WERI-Rb-1 (cell line): ENCODE results near the gene TOPAZ1.

Source experiments
- DNase-seq: peaks from one replicate; pipeline ENCODE4 v3.0.0-alpha.2; 2020
- H3K27ac ChIP-seq: fragments of 250-450 bp; sonication (Bioruptor Pico); 2 replicates; pipeline ENCODE4 v1.5.1; 2020; ENCODE audit warnings: mild to moderate bottlenecking, moderate library complexity
- H3K27me3 ChIP-seq: fragments of 250-450 bp; sonication (Bioruptor Pico); 2 replicates; pipeline ENCODE4 v1.5.1; 2021; ENCODE audit warnings: mild to moderate bottlenecking, low read depth, moderate library complexity; ENCODE audit not compliant: insufficient read depth, severe bottlenecking
- H3K36me3 ChIP-seq: fragments of 250-450 bp; sonication (Bioruptor Pico); 2 replicates; pipeline ENCODE4 v1.5.1; 2020; ENCODE audit warnings: mild to moderate bottlenecking, moderate library complexity
- H3K4me3 ChIP-seq: 2 replicates; pipeline ENCODE4 v1.5.1; 2011; ENCODE audit warnings: low read depth, mild to moderate bottlenecking, control low read depth, low read length
- H3K9me3 ChIP-seq: fragments of 250-450 bp; sonication (Bioruptor Pico); 2 replicates; pipeline ENCODE4 v1.5.1; 2021; ENCODE audit warnings: mild to moderate bottlenecking, moderate library complexity; ENCODE audit not compliant: severe bottlenecking
- CTCF ChIP-seq: IDR thresholded peaks from 2 replicates; pipeline ENCODE4 v1.5.1; 2011; ENCODE audit warnings: low read depth, mild to moderate bottlenecking, control low read depth, inconsistent platforms, low read length

Gene TOPAZ1

GRCh38 chr3:44236485-44236908 is 5.2 kb upstream of the TOPAZ1 start:
- H3K9me3 ChIP-seq: no peaks in the 10 kb centered on the region
- TF ChIP-seq CTCF: no peak
- H3K27me3 ChIP-seq: no peaks in the 10 kb centered on the region
- no peak overlapping the region for H3K27ac ChIP-seq
- H3K4me3 ChIP-seq: no peak overlapping the region
- H3K36me3 ChIP-seq: no peaks in the 10 kb centered on the region
- no peak for DNase-seq

- no peaks in the 10 kb centered on the region for H3K36me3 ChIP-seq
- H3K27ac ChIP-seq: no peak overlapping the region
- no peak overlapping the region for H3K4me3 ChIP-seq
- H3K27me3 ChIP-seq: no peaks in the 10 kb centered on the region
- no peak for DNase-seq
- no peaks in the 10 kb centered on the region for H3K9me3 ChIP-seq
- TF ChIP-seq CTCF: no peak
Observed at GRCh38 chr3:44237161-44237560, 4.5 kb upstream of the TOPAZ1 start.

GRCh38 chr3:44237665-44238064 is 4.0 kb upstream of the TOPAZ1 start:
- Histone ChIP-seq H3K9me3 (no peaks in the 10 kb centered on the region), H3K27ac (no peak overlapping the region), H3K27me3 (no peaks in the 10 kb centered on the region), H3K4me3 (no peak overlapping the region), H3K36me3 (no peaks in the 10 kb centered on the region)
- DNase-seq: no peak
- no peak for TF ChIP-seq CTCF

GRCh38 chr3:44238889-44239288 is 2.8 kb upstream of the TOPAZ1 start:
- H3K27ac ChIP-seq: no peak overlapping the region
- no peaks in the 10 kb centered on the region for H3K27me3 ChIP-seq
- no peaks in the 10 kb centered on the region for H3K36me3 ChIP-seq
- no peaks in the 10 kb centered on the region for H3K9me3 ChIP-seq
- no peak for TF ChIP-seq CTCF
- DNase-seq: no peak
- H3K4me3 ChIP-seq: no peak overlapping the region

- TF ChIP-seq CTCF: no peak
Observed at GRCh38 chr3:44240061-44240460, 1.6 kb upstream of the TOPAZ1 start.

GRCh38 chr3:44242721-44243120 is 1.0 kb downstream of the TOPAZ1 start:
- Histone ChIP-seq H3K36me3 (no peaks in the 10 kb centered on the region), H3K4me3 (no peak overlapping the region), H3K9me3 (no peaks in the 10 kb centered on the region), H3K27ac (no peak overlapping the region), H3K27me3 (no peaks in the 10 kb centered on the region)
- DNase-seq: no peak
- no peak for TF ChIP-seq CTCF

More at GRCh38 chr3:44240061-44240460, 1.6 kb upstream of the TOPAZ1 start:
- no peaks in the 10 kb centered on the region for H3K9me3 ChIP-seq
- no peak overlapping the region for H3K27ac ChIP-seq
- no peaks in the 10 kb centered on the region for H3K27me3 ChIP-seq
- H3K4me3 ChIP-seq: no peak overlapping the region
- no peaks in the 10 kb centered on the region for H3K36me3 ChIP-seq
- no peak for DNase-seq
